H9 (cell line): ENCODE results near the gene ASH1L. TPM values are rescaled to one million over a fixed set of nuclear protein-coding genes. Genes with fewer than 3 reads are reported as not detected.
A peak's percentile ranks its signal among the peaks of the same experiment; 100 is the strongest.

Experiments
- DNase-seq: peaks from one replicate; pipeline ENCODE4 v3.0.0-alpha.2; 2017
- H2AFZ ChIP-seq: one replicate; pipeline ENCODE4 v1.6.1; 2013; ENCODE audit warnings: mild to moderate bottlenecking, low read length, control low read depth, moderate library complexity
- H2AK5ac ChIP-seq: 2 replicates; pipeline ENCODE4 v1.6.1; 2013; ENCODE audit warnings: low read length, control low read depth, mixed read lengths; ENCODE audit not compliant: insufficient read length
- H2BK120ac ChIP-seq: one replicate; pipeline ENCODE4 v1.6.1; 2013; ENCODE audit warnings: low read depth, mild to moderate bottlenecking, low read length, control low read depth, inconsistent platforms; ENCODE audit not compliant: poor library complexity, severe bottlenecking
- H2BK12ac ChIP-seq: 2 replicates; pipeline ENCODE4 v1.6.1; 2013; ENCODE audit warnings: low read length, control low read depth, mixed read lengths, low read depth; ENCODE audit not compliant: insufficient read length
- H2BK15ac ChIP-seq: 2 replicates; pipeline ENCODE4 v1.6.1; 2013; ENCODE audit warnings: low read depth, low read length, control low read depth
- H2BK20ac ChIP-seq: one replicate; pipeline ENCODE4 v1.6.1; 2013; ENCODE audit warnings: low read depth, mild to moderate bottlenecking, low read length, control low read depth, inconsistent platforms; ENCODE audit not compliant: poor library complexity, severe bottlenecking
- H2BK5ac ChIP-seq: 2 replicates; pipeline ENCODE4 v1.6.1; 2013; ENCODE audit warnings: low read length, control low read depth, mixed read lengths; ENCODE audit not compliant: insufficient read length
- H3K14ac ChIP-seq: 2 replicates; pipeline ENCODE4 v1.6.1; 2013; ENCODE audit warnings: low read length, control low read depth; ENCODE audit not compliant: insufficient read depth
- H3K18ac ChIP-seq: 2 replicates; pipeline ENCODE4 v1.6.1; 2013; ENCODE audit warnings: low read depth, mild to moderate bottlenecking, mixed read lengths, low read length, control low read depth; ENCODE audit not compliant: insufficient read length
- H3K23ac ChIP-seq: 2 replicates; pipeline ENCODE4 v1.6.1; 2013; ENCODE audit warnings: low read length, control low read depth, mixed read lengths, low read depth; ENCODE audit not compliant: insufficient read length
- H3K23me2 ChIP-seq: 2 replicates; pipeline ENCODE4 v1.6.1; 2013; ENCODE audit warnings: low read depth, mild to moderate bottlenecking, mixed read lengths, low read length, control low read depth; ENCODE audit not compliant: insufficient read length, poor library complexity, severe bottlenecking
- H3K27ac ChIP-seq: 2 replicates; pipeline ENCODE4 v1.5.1; 2013; ENCODE audit warnings: low read length, control low read depth, mixed read lengths, low read depth; ENCODE audit not compliant: insufficient read length
- H3K27me3 ChIP-seq: 2 replicates; pipeline ENCODE4 v1.6.1; 2013; ENCODE audit warnings: low read length, control low read depth, inconsistent platforms; ENCODE audit not compliant: insufficient read depth
- H3K4ac ChIP-seq: 2 replicates; pipeline ENCODE4 v1.6.1; 2013; ENCODE audit warnings: low read depth, mild to moderate bottlenecking, control low read depth, inconsistent platforms, low read length, moderate library complexity
- H3K4me1 ChIP-seq: 2 replicates; pipeline ENCODE4 v1.6.1; 2013; ENCODE audit warnings: low read length, control low read depth, inconsistent platforms; ENCODE audit not compliant: insufficient read depth
- H3K4me2 ChIP-seq: 2 replicates; pipeline ENCODE4 v1.6.1; 2013; ENCODE audit warnings: low read length, control low read depth, mixed read lengths; ENCODE audit not compliant: insufficient read length, insufficient read depth
- H3K56ac ChIP-seq: 2 replicates; pipeline ENCODE4 v1.6.1; 2013; ENCODE audit warnings: low read depth, mild to moderate bottlenecking, mixed read lengths, low read length, control low read depth; ENCODE audit not compliant: insufficient read length
- H3K79me1 ChIP-seq: 2 replicates; pipeline ENCODE4 v1.6.1; 2013; ENCODE audit warnings: low read depth, mild to moderate bottlenecking, moderate library complexity, low read length, control low read depth, inconsistent platforms; ENCODE audit not compliant: insufficient read depth, poor library complexity, severe bottlenecking
- H3K79me2 ChIP-seq: 2 replicates; pipeline ENCODE4 v1.6.1; 2013; ENCODE audit warnings: low read length, control low read depth, inconsistent platforms; ENCODE audit not compliant: insufficient read depth
- H3K9ac ChIP-seq: 2 replicates; pipeline ENCODE4 v1.6.1; 2013; ENCODE audit warnings: low read length, control low read depth, mixed read lengths; ENCODE audit not compliant: insufficient read length; ENCODE audit errors: extremely low read depth
- H3K9me3 ChIP-seq: one replicate; pipeline ENCODE4 v1.6.1; 2013; ENCODE audit warnings: low read depth, low read length, inconsistent platforms; ENCODE audit not compliant: control insufficient read depth
- H3T11ph ChIP-seq: one replicate; pipeline ENCODE4 v1.6.1; 2013; ENCODE audit warnings: mild to moderate bottlenecking, low read length, control low read depth, inconsistent platforms
- H4K20me1 ChIP-seq: one replicate; pipeline ENCODE4 v1.6.1; 2013; ENCODE audit not compliant: control insufficient read depth, insufficient read length, insufficient read depth
- H4K5ac ChIP-seq: 2 replicates; pipeline ENCODE4 v1.6.1; 2013; ENCODE audit warnings: low read depth, mild to moderate bottlenecking, mixed read lengths, low read length, control low read depth; ENCODE audit not compliant: insufficient read length
- H4K8ac ChIP-seq: replicated peaks from 2 replicates; pipeline ENCODE4 v1.6.1; 2013; ENCODE audit warnings: low read length, control low read depth, mixed read lengths, low read depth; ENCODE audit not compliant: insufficient read length
- H4K91ac ChIP-seq: 2 replicates; pipeline ENCODE4 v1.6.1; 2013; ENCODE audit warnings: low read depth, mild to moderate bottlenecking, moderate library complexity, mixed read lengths, low read length, control low read depth; ENCODE audit not compliant: insufficient read length
- H3K27ac Mint-ChIP-seq, 3 experiments: 2 replicates in 2 of 3; 3 replicates in 1 of 3; pipeline ENCODE4 v1.8.0; 2020 to 2021; ENCODE audit warnings: mixed read lengths in 3 of 3, mild to moderate bottlenecking in 1 of 3, moderate library complexity in 1 of 3
- H3K27me3 Mint-ChIP-seq: 2 replicates; pipeline ENCODE4 v1.8.0; 2021; ENCODE audit warnings: low read depth, mild to moderate bottlenecking, moderate library complexity, mixed read lengths
- H3K36me3 Mint-ChIP-seq, 3 experiments: 2 replicates in 2 of 3; 3 replicates in 1 of 3; pipeline ENCODE4 v1.8.0; 2020 to 2021; ENCODE audit warnings: low read depth in 3 of 3, mixed read lengths in 3 of 3; ENCODE audit not compliant: insufficient read depth in 1 of 3
- H3K4me1 Mint-ChIP-seq, 2 experiments: 2 replicates each; pipeline ENCODE4 v1.8.0; 2020; ENCODE audit warnings: mixed read lengths in 2 of 2
- H3K4me3 Mint-ChIP-seq, 2 experiments: 2 replicates in 1 of 2; 3 replicates in 1 of 2; pipeline ENCODE4 v1.8.0; 2020 to 2021; ENCODE audit warnings: mild to moderate bottlenecking in 2 of 2, mixed read lengths in 2 of 2, moderate library complexity in 1 of 2
- H3K9me3 Mint-ChIP-seq, 2 experiments: 2 replicates in 1 of 2; 3 replicates in 1 of 2; pipeline ENCODE4 v1.8.0; 2020; ENCODE audit warnings: mild to moderate bottlenecking in 2 of 2, mixed read lengths in 2 of 2, moderate library complexity in 1 of 2
- WGBS: extraction: QIAGEN DNeasy Blood & Tissue Kit; methylation state at CpG from one replicate; pipeline ENCODE4 v1.1.7; 2013; ENCODE audit warnings: missing lambda C conversion rate, low lambda C conversion rate, mixed read lengths; ENCODE audit not compliant: insufficient read length; ENCODE audit errors: extremely low coverage; 5-methylcytosine and 5-hydroxymethylcytosine counted together
- total RNA-seq: library from RNA; stranded (reverse); gene quantifications from 2 replicates; pipeline ENCODE4 v1.2.1, GENCODE V29; 2021
- TF ChIP-seq, protein P1 (sequence below): fragments of 200-600 bp; sonication (generic); conservative IDR thresholded peaks from 3 replicates; pipeline ENCODE4 v1.8.0; 2021; ENCODE audit warnings: antibody characterized with exemption, mild to moderate bottlenecking

Gene ASH1L
- total RNA-seq, 1 experiment from 2014 or later, result 32.8 TPM

DNA sequence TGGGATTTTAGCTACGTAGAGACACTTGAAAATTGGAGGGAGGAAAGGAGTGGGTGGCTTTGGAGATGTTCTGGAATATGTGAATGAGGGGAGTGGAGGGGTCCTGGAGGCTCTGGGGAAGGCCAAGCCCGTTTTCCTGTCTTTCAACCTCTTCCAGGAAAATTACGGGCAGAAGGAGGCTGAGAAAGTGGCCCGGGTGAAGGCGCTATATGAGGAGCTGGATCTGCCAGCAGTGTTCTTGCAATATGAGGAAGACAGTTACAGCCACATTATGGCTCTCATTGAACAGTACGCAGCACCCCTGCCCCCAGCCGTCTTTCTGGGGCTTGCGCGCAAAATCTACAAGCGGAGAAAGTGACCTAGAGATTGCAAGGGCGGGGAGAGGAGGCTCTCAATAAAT lies 242.4 kb downstream of the ASH1L start:
- TF ChIP-seq, protein P1, sequence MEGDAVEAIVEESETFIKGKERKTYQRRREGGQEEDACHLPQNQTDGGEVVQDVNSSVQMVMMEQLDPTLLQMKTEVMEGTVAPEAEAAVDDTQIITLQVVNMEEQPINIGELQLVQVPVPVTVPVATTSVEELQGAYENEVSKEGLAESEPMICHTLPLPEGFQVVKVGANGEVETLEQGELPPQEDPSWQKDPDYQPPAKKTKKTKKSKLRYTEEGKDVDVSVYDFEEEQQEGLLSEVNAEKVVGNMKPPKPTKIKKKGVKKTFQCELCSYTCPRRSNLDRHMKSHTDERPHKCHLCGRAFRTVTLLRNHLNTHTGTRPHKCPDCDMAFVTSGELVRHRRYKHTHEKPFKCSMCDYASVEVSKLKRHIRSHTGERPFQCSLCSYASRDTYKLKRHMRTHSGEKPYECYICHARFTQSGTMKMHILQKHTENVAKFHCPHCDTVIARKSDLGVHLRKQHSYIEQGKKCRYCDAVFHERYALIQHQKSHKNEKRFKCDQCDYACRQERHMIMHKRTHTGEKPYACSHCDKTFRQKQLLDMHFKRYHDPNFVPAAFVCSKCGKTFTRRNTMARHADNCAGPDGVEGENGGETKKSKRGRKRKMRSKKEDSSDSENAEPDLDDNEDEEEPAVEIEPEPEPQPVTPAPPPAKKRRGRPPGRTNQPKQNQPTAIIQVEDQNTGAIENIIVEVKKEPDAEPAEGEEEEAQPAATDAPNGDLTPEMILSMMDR, result no peak
- no peaks in the 10 kb centered on the region for H4K20me1 ChIP-seq
- no peak overlapping the region for H3K14ac ChIP-seq
- H4K91ac ChIP-seq, result no peak overlapping the region
- H3K9ac ChIP-seq, result no peak overlapping the region
- H3K23me2 ChIP-seq, result peaks cover 31% of the 10 kb centered on the region
- peak overlapping the region in 2 of 3 experiments; percentile 42 to 50; a peak in 2 of 7 replicates for H3K27ac Mint-ChIP-seq
- H3K36me3 Mint-ChIP-seq, result peaks cover 14 to 23% (median 19%) of the 10 kb centered on the region in 3 experiments; a peak in 6 of 7 replicates
- H2BK15ac ChIP-seq, result no peak overlapping the region
- no peaks in the 10 kb centered on the region for H3K27me3 ChIP-seq
- H2BK20ac ChIP-seq, result no peak overlapping the region
- peaks cover 31 to 33% of the 10 kb centered on the region in 2 experiments for H3K4me1 Mint-ChIP-seq
- no peak overlapping the region for H3T11ph ChIP-seq
- no peak overlapping the region for H4K8ac ChIP-seq
- H2AK5ac ChIP-seq, result no peak overlapping the region
- H3K4me2 ChIP-seq, result peak overlapping the region; percentile 68
- H2BK5ac ChIP-seq, result no peak overlapping the region
- no peaks in the 10 kb centered on the region for H3K79me1 ChIP-seq
- H3K23ac ChIP-seq, result no peak overlapping the region
- no peaks in the 10 kb centered on the region for H3K9me3 Mint-ChIP-seq
- H3K4ac ChIP-seq, result no peak overlapping the region
- H3K4me1 ChIP-seq, result peaks cover 2% of the 10 kb centered on the region; the same call in 1 of the 2 replicates
- no peak overlapping the region for H4K5ac ChIP-seq
- DNase-seq, result no peak
- no peaks in the 10 kb centered on the region; the same call in 1 of the 2 replicates for H3K27me3 Mint-ChIP-seq
- H2AFZ ChIP-seq, result no peak overlapping the region
- no peak overlapping the region for H2BK12ac ChIP-seq
- peak overlapping the region; percentile 86 to 93 for H3K4me3 Mint-ChIP-seq
- no peaks in the 10 kb centered on the region for H3K79me2 ChIP-seq
- H3K56ac ChIP-seq, result no peak overlapping the region
- H3K27ac ChIP-seq, result no peak overlapping the region
- H2BK120ac ChIP-seq, result no peak overlapping the region
- H3K9me3 ChIP-seq, result no peaks in the 10 kb centered on the region
- no peak overlapping the region for H3K18ac ChIP-seq
- WGBS, result no CpG with 5 or more reads among the region's 11 CpGs
